ENCODE measurements around the gene OBSCN.
"Not testable (repeated sequence)": the region's sequence is repeated elsewhere in the genome, so short reads cannot be mapped to it uniquely, and the experiment has no call there.

Gene OBSCN

DNA sequence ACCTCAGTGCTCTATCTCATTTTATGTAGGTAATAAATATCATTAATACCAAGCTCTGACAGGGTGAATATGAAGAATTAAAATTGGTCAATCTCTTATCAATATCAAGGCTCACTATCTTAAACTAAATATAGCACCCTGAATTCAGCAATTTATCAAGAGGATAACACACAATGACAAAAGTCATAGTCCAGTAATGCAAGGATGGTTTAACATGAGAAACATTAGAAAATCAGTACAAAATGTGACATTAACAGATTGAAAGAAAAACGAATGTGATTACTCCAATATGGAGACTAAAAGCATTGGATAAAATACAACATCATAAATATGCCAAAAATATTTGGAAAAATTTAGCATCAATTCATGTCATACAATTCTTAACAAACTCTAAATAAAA is 53.9 kb downstream of the OBSCN start:
- no peak for DNase-seq

DNA sequence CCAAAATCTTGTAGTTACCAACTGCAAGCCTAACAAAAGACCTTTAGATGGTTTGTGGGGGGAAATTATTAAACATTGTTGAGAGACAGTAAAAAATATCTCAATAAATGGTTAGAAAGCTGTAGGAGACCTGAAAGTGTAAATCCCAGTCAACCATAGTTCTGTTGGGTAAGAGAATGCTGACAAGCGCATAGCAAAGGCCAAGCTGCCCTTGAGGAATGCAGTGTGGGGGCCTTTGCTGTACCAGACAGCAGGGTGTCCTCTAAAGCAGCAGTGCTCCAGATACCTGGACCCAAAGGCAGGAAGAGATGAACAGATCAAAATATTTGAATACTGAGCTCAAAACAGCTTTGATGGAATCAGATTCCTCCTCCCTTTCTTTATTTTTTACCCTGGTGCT is 54.6 kb downstream of the OBSCN start:
- DNase-seq, result no peak

GRCh38 chr1:228263636-228264035 is 55.8 kb downstream of the OBSCN start:
- DNase-seq, result no peak

GRCh38 chr1:228264090-228264829 is 56.4 kb downstream of the OBSCN start:
- no peak for DNase-seq

GRCh38 chr1:228265167-228265566 is 57.3 kb downstream of the OBSCN start:
- DNase-seq, result no peak

- peak in 2 of 3 donors; percentile 18 to 22 for DNase-seq
Observed at GRCh38 chr1:228267962-228268880, 60.4 kb downstream of the OBSCN start.

DNA sequence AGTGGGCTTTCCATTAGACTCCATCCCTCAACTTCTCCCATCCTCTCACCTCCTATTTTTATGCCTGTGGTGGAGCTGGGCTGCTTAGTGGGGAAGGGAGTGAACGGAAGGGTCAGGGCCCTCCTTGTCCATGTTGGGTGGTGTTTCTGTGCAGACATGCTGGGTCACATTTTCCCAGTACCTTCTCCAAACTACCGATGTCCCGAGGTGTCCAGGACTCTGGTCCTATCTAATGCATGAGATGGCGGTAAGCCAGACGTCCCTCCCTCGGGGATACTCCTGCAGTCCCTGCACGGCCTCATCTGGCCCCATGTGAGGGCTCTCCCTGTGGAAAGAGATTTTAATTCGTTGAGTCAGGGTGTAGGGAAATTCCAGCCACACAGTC is 61.0 kb downstream of the OBSCN start:
- DNase-seq, result no peak

DNA sequence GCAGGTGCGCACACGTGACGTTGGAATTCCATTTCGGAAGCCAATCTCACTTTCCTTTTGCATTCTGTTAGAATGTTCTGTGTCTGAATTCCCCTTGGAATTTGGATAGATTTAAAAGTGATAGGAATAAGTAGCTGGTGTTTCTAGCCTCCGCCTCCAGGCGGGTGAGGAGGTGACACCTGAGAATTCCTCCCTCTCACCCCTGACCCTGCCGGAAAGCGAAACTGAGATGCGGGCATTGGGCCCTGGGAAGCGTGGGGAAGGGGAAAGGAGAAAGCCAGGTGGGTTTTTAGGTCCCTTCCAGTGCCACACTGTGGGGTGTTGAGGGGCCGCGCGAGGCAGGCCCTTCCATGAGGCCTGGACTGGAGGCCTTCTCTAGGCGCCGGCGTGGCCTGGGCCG is 61.6 kb downstream of the OBSCN start:
- not testable (repeated sequence) for DNase-seq

- DNase-seq, result peak; percentile 27 to 69 (median 37)
Observed at GRCh38 chr1:228270032-228270431, 62.2 kb downstream of the OBSCN start.

- DNase-seq, result no peak
Observed at GRCh38 chr1:228271701-228272251, 63.9 kb downstream of the OBSCN start.

- no peak for DNase-seq
Observed at GRCh38 chr1:228272331-228272791, 64.5 kb downstream of the OBSCN start.

GRCh38 chr1:228272831-228273571 is 65.2 kb downstream of the OBSCN start:
- DNase-seq, result no peak

DNA sequence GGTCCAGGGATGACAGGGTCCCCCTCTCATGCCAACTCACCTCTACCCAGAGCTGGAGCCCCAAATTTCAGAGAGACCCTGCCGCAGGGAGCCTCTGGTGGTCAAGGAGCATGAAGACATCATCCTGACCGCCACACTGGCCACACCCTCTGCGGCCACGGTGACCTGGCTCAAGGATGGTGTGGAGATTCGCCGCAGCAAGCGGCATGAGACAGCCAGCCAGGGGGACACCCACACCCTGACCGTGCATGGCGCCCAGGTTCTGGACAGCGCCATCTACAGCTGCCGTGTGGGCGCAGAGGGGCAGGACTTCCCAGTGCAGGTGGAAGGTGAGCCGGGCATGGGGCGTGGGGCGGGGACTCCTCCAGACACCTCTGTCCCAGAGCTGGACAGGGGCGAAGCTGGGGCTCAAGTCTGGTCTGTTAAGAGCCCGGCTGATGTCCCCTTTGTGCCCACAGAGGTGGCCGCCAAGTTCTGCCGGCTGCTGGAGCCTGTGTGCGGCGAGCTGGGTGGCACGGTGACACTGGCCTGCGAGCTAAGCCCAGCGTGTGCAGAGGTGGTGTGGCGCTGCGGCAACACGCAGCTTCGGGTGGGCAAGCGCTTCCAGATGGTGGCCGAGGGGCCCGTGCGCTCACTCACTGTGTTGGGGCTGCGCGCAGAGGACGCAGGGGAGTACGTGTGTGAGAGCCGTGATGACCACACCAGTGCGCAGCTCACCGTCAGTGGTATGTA is 66.0 kb downstream of the OBSCN start:
- DNase-seq, result no peak

GRCh38 chr1:228274452-228275178 is 66.8 kb downstream of the OBSCN start:
- DNase-seq, result no peak

GRCh38 chr1:228275179-228275429 is 67.3 kb downstream of the OBSCN start:
- no peak for DNase-seq

DNA sequence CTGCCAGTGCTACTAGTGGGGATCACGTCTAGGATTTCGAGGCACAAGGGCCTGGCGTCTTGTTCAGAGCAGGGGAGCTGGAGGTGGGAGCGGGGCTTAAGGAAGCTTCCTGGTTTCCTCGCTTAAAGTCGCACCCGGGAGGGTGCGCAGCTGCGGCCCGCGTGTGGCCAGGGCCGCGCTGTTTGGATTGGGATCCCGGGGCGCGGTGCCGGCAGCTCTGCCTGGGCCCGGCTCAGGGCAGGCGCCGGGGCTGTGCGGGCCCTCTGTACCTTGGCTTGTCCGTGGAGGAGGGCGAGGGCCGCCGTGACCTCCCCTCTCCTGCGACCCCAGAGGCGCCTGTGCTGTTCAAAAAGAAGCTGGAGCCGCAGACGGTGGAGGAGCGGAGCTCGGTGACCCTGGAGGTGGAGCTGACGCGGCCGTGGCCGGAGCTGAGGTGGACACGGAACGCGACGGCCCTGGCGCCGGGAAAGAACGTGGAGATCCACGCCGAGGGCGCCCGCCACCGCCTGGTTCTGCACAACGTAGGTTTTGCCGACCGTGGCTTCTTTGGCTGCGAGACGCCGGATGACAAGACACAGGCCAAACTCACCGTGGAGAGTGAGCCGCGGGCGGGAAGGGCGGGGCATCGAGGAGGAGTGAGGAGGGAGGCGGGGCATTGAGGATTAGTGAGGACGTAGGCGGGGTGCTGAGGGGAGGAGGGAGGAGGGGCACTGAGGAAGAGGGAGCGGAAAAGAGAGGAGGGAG is 67.8 kb downstream of the OBSCN start:
- DNase-seq, result peak; percentile 70 to 88 (median 83)

GRCh38 chr1:228276174-228276831 is 68.5 kb downstream of the OBSCN start:
- DNase-seq, result no peak

DNA sequence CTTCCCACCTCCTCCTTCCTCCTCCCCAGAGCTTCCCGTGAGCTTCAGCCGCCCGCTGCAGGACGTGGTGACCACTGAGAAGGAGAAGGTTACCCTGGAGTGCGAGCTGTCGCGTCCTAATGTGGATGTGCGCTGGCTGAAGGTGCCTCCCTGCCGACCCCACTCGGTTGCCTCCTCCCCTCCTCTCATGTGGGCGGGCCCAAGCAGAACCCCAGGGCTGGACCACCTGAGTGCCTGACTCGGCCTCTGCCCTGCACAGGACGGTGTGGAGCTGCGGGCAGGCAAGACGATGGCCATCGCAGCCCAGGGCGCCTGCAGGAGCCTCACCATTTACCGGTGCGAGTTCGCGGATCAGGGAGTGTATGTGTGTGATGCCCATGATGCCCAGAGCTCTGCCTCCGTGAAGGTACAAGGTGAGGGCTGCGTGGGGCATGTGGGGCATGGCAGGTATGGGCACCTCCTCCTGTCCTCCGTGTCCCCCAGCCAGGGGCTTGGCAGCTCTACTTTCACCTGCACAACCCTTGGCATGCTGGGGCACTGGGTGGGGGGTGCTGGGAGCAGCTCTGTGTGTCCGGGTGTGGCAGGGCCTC is 69.2 kb downstream of the OBSCN start:
- DNase-seq, result no peak

DNA sequence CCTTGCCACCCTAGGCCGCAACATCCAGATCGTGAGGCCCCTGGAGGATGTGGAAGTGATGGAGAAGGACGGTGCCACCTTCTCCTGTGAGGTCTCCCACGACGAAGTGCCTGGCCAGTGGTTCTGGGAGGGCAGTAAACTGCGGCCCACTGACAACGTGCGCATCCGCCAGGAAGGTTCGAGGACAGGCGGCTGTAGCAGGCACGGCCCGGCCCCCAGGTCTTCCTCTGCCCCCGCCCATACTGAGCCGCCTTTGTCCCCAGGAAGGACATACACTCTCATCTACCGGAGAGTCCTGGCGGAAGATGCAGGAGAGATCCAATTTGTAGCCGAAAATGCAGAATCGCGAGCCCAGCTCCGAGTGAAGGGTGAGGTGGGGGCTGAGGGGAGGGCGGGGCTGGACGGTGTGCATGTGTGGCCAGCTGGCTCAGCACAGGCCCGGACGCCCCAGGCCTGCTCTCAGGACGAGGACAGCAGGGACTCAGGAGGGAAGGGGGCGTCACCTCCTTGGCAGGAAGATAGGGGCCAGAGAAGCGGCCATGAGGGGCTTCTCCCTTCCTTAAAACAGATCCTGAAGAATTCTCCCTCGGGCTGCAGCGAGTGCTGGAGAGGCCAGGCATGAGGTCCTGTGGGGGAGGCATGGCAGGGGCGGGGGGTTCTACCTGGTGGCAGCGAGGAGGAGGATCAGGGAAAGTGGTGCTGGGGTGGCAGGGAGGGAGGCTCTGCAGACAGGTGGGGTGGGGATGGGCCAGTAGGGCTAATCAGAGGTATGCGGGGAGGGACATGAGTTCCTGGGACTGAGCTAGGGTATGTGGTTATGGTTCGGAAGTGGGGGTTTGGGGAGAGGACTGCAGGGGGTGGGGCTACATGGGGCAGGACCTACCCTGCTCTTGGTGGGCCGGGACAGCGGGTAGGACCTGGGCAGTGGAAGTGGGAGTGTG is 69.9 kb downstream of the OBSCN start:
- no peak for DNase-seq

All from suppressor macrophage treated with lipopolysaccharide for 1 hour (primary cell).